ENCODE measurements around the gene PROSER3. TPM values are rescaled to one million over a fixed set of nuclear protein-coding genes. Genes with fewer than 3 reads are reported as not detected.

Gene PROSER3
- total RNA-seq, 1 donor = 9.5 TPM

DNA sequence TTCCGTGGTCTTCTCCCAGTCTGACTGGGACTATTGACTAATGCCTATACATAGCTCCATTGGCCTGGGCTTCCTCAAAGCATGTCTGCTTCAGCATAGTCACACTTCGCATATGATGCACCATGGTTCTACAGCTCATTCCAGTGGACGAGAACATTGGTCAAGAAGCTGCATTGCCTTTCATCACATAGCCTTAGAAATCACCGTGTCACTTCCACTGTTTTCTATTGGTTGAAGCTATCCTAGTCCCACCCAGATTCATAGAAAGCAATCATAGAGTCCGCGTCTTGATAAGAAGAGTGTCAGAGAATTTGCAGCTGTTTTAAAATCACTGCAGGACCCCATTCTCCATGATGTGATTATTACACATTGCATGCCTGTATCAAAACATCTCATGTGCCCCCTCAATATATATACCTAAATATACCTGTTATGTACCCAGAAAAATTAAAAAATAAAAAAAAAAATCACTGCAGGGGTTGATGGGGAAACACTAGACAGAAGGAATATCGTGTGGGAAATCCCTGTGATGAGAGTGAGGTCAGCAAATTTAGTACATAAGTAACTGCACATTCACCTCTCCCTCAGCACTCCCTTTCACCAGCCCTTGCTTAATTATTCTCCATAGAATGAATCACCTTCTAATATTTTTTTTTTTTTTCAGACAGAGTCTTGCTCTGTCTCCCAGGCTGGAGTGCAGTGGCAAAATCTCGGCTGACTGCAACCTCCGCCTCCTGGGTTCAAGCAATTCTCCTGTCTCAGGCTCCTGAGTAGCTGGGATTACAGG lies 15.2 kb downstream of the PROSER3 start:
- DNase-seq (ENCODE audit: low read depth) = peak; percentile 14
- TF ChIP-seq, protein P1, sequence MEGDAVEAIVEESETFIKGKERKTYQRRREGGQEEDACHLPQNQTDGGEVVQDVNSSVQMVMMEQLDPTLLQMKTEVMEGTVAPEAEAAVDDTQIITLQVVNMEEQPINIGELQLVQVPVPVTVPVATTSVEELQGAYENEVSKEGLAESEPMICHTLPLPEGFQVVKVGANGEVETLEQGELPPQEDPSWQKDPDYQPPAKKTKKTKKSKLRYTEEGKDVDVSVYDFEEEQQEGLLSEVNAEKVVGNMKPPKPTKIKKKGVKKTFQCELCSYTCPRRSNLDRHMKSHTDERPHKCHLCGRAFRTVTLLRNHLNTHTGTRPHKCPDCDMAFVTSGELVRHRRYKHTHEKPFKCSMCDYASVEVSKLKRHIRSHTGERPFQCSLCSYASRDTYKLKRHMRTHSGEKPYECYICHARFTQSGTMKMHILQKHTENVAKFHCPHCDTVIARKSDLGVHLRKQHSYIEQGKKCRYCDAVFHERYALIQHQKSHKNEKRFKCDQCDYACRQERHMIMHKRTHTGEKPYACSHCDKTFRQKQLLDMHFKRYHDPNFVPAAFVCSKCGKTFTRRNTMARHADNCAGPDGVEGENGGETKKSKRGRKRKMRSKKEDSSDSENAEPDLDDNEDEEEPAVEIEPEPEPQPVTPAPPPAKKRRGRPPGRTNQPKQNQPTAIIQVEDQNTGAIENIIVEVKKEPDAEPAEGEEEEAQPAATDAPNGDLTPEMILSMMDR (IDR thresholded peaks at IDR 0.05; ENCODE audit: insufficient read depth, low read depth, low read length) = no peak
- no peak overlapping the region for H3K4me3 ChIP-seq (ENCODE audit: low read depth, low read length)

DNA sequence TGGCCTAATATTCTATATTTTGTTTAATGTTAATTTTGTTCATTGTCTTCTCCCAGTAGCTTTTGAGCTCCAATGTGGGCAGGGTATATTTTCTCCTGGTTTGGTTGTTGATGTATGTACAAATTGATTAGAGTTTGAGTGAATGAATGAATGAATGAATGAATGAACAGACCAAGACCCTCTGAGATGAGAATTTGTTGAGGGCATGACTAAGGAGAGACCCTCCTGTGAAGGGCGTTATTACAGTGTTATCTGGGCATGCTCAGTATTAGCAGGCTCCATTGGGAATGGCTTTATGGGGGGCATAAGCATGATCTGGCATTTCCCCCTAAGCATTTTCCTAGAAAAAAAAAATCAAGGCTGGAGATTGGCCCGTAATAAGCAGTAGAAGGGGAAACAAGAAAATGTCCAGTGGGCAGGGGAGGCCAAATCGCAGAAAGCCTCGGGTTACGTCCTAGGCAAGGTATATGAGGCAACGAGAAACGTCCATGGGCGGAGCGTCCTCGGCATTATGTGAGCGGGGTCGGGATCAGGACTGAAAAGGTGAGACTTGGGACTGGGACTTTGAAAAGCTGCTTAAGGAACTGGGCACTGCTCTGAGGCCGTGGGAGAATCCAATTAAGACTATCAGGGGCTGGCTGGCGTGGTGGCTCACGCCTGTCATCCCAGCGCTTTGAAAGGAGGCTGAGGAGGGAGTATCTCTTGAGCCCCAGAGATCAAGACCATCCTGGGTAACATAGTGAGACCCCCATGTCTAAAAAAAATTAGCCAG lies 16.5 kb downstream of the PROSER3 start:
- no peak for DNase-seq (ENCODE audit: low read depth)
- TF ChIP-seq, protein P1 (IDR thresholded peaks at IDR 0.05; ENCODE audit: insufficient read depth, low read depth, low read length) = no peak
- peak overlapping the region; percentile 73 for H3K4me3 ChIP-seq (ENCODE audit: low read depth, low read length)

DNA sequence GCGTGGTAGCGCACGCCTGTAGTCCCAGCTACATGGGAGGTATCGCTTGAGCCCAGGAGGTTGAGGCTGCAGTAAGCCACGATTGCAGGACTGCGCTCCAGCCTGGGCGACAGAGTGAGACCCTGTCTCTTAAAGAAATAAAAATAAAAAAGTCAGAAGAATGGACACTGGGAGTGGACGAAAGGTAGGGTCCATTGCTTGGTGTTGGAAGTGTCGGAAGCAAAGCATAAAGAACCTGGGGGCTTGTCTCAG lies 17.0 kb downstream of the PROSER3 start:
- no peak for DNase-seq (ENCODE audit: low read depth)
- peak overlapping the region; percentile 73 for H3K4me3 ChIP-seq (ENCODE audit: low read depth, low read length)

DNA sequence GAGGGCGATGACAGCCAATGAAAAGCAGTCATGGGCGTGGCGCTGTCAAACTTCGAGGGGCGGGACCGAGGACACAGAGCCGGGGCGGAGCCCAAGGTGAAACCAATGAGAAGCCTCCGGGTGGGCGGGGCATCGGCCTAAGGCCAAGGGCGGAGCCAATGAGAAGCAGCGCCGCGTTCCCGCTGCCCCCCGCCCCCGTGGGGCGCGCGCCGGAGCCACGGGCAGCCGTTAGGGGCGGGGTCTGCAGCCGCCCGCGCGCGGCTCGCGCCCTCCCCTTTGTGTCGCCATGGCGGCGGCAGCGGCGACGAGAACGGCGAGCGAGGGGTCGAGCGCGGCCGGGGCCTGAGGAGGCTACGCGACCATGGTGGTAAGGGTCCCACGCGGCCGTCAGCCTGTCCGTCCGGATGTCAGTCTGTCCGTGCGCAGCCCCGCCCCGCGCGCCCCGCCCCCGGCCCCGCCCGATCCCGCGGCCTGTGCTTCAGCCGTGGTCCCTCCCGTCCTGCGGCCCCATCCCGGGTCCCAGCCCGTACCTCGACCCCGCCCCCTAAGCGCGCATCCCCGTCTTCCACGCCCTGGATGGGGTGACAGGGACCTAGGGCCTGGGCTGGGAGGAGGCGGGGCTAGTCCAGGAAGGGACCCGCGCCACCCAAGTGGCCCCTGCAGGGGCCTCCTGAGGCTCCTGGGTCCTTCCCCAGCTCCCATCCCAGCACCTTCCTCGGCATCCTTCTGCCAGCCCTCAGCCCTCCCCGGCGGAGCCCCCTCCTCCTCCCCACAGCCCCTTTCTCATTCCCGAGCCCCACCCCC lies 17.5 kb downstream of the PROSER3 start, which contains the start of gene ARHGAP33:
Gene ARHGAP33, plus strand, starts transcription at position 267 of the 804 bp plus-strand sequence. Its CDS starts 95 bp downstream, at position 362.
- peak within 1 kb of the TSS; percentile 73 for H3K4me3 ChIP-seq (ENCODE audit: low read depth, low read length)
- DNase-seq (ENCODE audit: low read depth) = peak; percentile 95
- TF ChIP-seq, protein P1 (IDR thresholded peaks at IDR 0.05; ENCODE audit: insufficient read depth, low read depth, low read length) = no peak

More for the DNA sequence above, 17.0 kb downstream of the PROSER3 start:
- TF ChIP-seq, protein P1 (IDR thresholded peaks at IDR 0.05; ENCODE audit: insufficient read depth, low read depth, low read length) = no peak

- no peak for DNase-seq (ENCODE audit: low read depth)
- TF ChIP-seq, protein P1 (IDR thresholded peaks at IDR 0.05; ENCODE audit: insufficient read depth, low read depth, low read length) = no peak
- peak overlapping the region; percentile 73 for H3K4me3 ChIP-seq (ENCODE audit: low read depth, low read length)
Measured at GRCh38 chr19:35776102-35776788, 18.3 kb downstream of the PROSER3 start.
